GDM1 (cell line): ENCODE results near the gene CIART.
"Not testable (repeated sequence)": the region's sequence is repeated elsewhere in the genome, so short reads cannot be mapped to it uniquely, and the experiment has no call there.

ENCODE experiments used
- DNase-seq: peaks from one replicate; lab custom pipeline; 2025; lab: John Stamatoyannopoulos, UW

The CIART gene

DNA sequence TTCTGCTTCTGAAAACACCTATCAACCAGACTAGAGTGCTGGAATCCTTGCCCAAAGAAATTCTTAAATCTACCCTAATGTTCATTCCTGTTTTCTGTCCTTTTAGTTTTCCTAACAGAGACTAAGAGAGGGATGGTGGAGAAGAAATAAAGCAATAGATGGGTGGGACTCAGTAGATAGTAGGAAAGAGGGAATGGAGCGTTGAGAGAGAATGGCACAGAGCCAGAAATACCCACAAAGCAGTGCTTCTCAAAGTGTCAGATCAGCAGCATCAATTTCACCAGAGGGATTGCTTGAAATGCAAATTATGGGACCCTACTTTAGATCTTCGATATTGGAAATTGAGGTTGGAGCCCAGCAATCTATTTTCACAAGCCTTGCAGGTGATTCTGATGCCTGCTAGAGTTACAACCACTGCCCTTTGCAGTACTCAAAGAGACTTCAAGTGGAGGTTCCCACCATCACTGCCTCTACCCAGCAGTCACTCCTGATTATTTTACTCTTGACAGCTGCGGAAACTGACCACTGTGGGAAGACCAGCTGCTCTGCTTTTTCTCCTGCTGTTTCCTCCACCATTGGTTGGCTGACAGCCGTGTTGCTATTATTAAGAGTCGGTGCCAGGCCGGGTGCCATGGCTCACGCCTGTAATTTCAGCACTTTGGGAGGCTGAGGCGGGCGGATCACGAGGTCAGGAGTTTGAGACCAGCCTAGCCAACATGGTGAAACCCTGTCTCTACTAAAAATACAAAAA, 27.6 kb downstream of the CIART start:
- no peak for DNase-seq

DNA sequence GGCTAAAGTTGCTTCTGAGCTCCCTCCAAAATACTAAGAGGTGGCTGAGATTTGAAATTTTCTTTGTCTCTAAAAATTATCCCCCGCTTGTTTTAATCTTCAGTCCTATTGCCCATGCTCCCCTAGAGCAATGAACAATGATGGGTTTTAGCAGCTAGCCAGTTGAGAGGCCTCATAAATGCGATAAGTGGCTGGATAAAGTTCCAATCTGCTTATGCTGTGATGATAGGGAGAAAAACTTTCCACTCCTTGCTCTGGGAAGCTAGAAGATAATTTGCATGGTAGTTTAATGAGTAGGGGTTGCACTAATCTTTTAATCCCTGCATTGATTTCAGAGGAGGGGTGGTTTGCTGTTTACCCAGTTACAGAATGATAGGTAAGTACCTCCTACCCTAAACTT, 29.4 kb downstream of the CIART start:
- DNase-seq: no peak

DNA sequence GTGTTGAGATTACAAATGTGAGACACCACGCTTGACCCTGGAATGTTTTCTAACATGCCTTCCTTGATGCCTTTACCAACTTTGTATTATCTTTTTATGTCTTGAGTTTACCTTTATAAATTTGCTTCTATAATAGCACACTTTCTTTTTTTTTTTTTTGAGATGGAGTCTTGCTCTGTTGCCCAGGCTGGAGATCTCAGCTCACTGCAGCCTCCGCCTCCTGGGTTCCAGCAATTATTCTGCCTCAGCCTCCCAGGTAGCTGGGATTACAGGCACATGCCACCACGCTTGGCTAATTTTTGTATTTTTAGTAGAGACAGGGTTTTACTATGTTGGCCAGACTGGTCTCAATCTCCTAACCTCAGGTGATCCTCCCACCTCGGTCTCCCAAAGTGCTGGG, 32.3 kb downstream of the CIART start:
- not testable (repeated sequence) for DNase-seq

DNA sequence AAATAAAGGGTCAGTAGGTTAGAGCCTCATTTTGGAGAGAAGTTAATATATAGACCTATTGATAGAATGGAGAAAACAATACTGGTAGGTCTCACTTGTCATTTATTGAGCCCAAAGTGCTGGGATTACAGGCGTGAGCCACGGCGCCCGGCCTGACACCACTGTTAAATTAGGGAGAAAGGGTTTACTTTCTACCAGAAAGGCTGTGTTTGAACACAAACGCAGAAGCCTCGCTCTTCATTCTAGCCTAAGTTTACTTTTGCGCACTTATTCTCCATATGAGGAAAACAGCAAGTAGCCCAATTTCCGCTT, 38.3 kb downstream of the CIART start:
- no peak for DNase-seq

DNA sequence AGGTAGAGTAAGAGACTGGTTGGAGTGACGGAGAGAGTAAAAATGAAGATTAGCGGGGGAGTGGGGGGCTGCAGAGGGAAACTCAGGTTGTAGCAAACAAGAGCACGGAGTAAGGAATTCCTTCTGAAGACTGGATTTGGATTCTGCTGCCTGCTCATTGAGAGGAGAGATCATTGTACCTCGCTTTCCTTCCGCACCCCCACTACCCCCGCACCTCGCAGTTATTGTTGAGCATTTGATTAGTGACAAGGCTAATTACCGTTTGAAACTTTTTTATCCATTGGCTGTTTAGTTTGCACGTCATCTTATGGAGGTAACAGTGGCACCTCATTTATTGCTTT, 39.4 kb downstream of the CIART start:
- no peak for DNase-seq

DNA sequence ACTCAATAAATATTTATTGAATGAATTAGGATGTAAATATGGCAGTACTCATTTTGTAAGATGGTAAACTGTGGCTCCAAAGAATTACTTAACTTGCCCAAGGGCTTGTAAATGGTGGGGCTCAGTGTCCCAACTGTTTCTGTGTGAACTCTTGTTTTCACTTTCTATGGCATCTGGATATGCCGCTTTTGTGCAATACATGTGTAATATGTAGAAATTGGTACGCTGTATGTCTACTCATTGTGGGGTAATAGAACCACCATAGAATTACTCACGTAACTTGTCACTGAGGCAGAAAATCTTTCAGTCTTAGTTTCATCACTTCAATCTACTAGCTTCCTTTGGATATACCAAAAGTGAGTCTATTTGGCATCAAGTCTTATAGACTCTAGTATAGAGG, 40.0 kb downstream of the CIART start:
- no peak for DNase-seq

DNA sequence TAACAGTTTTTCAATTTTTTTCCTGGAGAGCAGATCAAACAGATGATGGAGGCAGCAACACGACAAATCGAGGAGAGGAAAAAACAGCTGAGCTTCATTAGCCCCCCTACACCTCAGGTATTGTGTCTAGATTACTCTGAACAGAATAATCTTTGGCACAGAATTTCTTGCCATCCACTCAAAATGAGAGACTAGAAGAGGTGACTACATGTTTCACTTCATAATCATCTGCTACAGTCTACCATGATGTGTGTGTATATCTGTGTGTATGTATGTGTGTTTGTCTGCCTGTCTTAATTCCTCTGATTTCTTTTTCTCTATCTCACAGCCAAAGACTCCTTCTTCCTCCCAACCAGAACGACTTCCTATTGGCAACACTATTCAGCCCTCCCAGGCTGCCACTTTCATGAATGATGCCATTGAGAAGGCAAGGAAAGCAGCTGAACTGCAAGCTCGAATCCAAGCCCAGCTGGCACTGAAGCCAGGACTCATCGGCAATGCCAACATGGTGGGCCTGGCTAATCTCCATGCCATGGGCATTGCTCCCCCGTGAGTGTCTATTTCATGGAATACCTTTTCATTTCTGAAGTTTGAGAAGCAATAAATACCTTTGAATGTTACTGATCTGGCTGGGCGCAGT, 50.4 kb downstream of the CIART start:
- no peak for DNase-seq
